Measurements from ENCODE around the gene CDH15. TPM values are rescaled to one million over a fixed set of nuclear protein-coding genes. Genes with fewer than 3 reads are reported as not detected.

Gene CDH15
- total RNA-seq, 4 donors from 2014 or later, result not detected

- no peak overlapping the region for H3K27ac ChIP-seq
- no peak for DNase-seq
- TF ChIP-seq CTCF (IDR thresholded peaks at IDR 0.05) (no peak), POLR2A (IDR thresholded peaks at IDR 0.05) (no peak)
- H3K4me1 ChIP-seq, result peaks cover 0 to 4% of the 10 kb centered on the region in 2 donors
- peaks cover 4% of the 10 kb centered on the region for H3K27me3 ChIP-seq
- no peaks in the 10 kb centered on the region for H3K9me3 ChIP-seq
- 90 to 91% methylated on average over 10 to 12 of the region's 26 CpGs for WGBS, 2 donors
- no peak overlapping the region for H3K4me3 ChIP-seq (replicated peaks in 1 of 3)
- intact Hi-C loops (cut with DNase I), result no loop called here
- H3K36me3 ChIP-seq, result no peaks in the 10 kb centered on the region
These were observed 26.3 kb downstream of the CDH15 start for GRCh38 chr16:89197633-89198416.

GRCh38 chr16:89198417-89199240, 27.1 kb downstream of the CDH15 start:
- Histone ChIP-seq H3K36me3 (no peaks in the 10 kb centered on the region), H3K27ac (no peak overlapping the region), H3K27me3 (peaks cover 11% of the 10 kb centered on the region), H3K4me3 (replicated peaks in 1 of 3) (no peak overlapping the region), H3K4me1 (peaks cover 0 to 4% of the 10 kb centered on the region in 2 donors), H3K9me3 (no peaks in the 10 kb centered on the region)
- TF ChIP-seq POLR2A (IDR thresholded peaks at IDR 0.05) (no peak), CTCF (IDR thresholded peaks at IDR 0.05) (no peak)
- intact Hi-C loops (cut with DNase I), result no loop called here
- 90 to 93% methylated on average over 13 to 15 of the region's 28 CpGs for WGBS, 2 donors
- no peak for DNase-seq

- Histone ChIP-seq H3K36me3 (no peaks in the 10 kb centered on the region), H3K27ac (no peak overlapping the region), H3K9me3 (no peaks in the 10 kb centered on the region), H3K27me3 (peaks cover 17% of the 10 kb centered on the region), H3K4me1 (peaks cover 0 to 4% of the 10 kb centered on the region in 2 donors), H3K4me3 (replicated peaks in 1 of 3) (no peak overlapping the region)
- WGBS, 2 donors, result 74 to 85% methylated on average over 8 to 9 of the region's 22 CpGs
- intact Hi-C loops (cut with DNase I), result no loop called here
- TF ChIP-seq POLR2A (IDR thresholded peaks at IDR 0.05), result no peak
- DNase-seq, result no peak
These were observed 27.9 kb downstream of the CDH15 start for GRCh38 chr16:89199241-89200123.

- peaks cover 0 to 4% of the 10 kb centered on the region in 2 donors for H3K4me1 ChIP-seq
- DNase-seq, result no peak
These were observed 28.7 kb downstream of the CDH15 start, which contains the start of gene SLC22A31 for GRCh38 chr16:89200124-89200849. Gene SLC22A31 (minus strand): TSS chr16:89200537. CDS start chr16:89200501, 36 bp downstream.

More at GRCh38 chr16:89200124-89200849, 28.7 kb downstream of the CDH15 start, which contains the start of gene SLC22A31:
- no peaks in the 10 kb centered on the region for H3K9me3 ChIP-seq
- H3K27ac ChIP-seq, result no peak within 1 kb of the TSS
- TF ChIP-seq POLR2A (IDR thresholded peaks at IDR 0.05) (no peak), CTCF (IDR thresholded peaks at IDR 0.05) (no peak)
- H3K4me3 ChIP-seq (replicated peaks in 1 of 3), result no peak within 1 kb of the TSS
- WGBS, 2 donors, result 9 to 17% methylated on average over 15 to 23 of the region's 28 CpGs
- intact Hi-C loops (cut with DNase I), result no loop called here
- H3K27me3 ChIP-seq, result peaks cover 18% of the 10 kb centered on the region
- no peaks in the 10 kb centered on the region for H3K36me3 ChIP-seq

All from thyroid gland (tissue), 4 donors.